IPS-15b (cell line): ENCODE results near the gene CCT6B.
"Not testable (repeated sequence)": the region's sequence is repeated elsewhere in the genome, so short reads cannot be mapped to it uniquely, and the experiment has no call there.

Experiments
- H3K27me3 ChIP-seq: one replicate; pipeline ENCODE4 v1.6.1; 2013; ENCODE audit warnings: low read length; ENCODE audit not compliant: control insufficient read depth, insufficient read depth
- H3K36me3 ChIP-seq: one replicate; pipeline ENCODE4 v1.6.1; 2013; ENCODE audit warnings: low read length; ENCODE audit not compliant: control insufficient read depth, insufficient read depth
- H3K4me1 ChIP-seq: one replicate; pipeline ENCODE4 v1.6.1; 2013; ENCODE audit warnings: mild to moderate bottlenecking, low read length; ENCODE audit not compliant: control insufficient read depth, insufficient read depth
- H3K4me3 ChIP-seq: one replicate; pipeline ENCODE4 v1.5.1; 2013; ENCODE audit warnings: low read depth, low read length
- H3K9ac ChIP-seq: one replicate; pipeline ENCODE4 v1.6.1; 2013; ENCODE audit warnings: low read depth, mild to moderate bottlenecking, low read length
- H3K9me3 ChIP-seq: one replicate; pipeline ENCODE4 v1.6.1; 2013; ENCODE audit warnings: mild to moderate bottlenecking, low read length; ENCODE audit not compliant: control insufficient read depth, insufficient read depth

The CCT6B gene

GRCh38 chr17:34979153-34979552, 17.9 kb upstream of the CCT6B start:
- Histone ChIP-seq H3K9me3 (no peaks in the 10 kb centered on the region), H3K9ac (no peak overlapping the region), H3K4me3 (no peak overlapping the region), H3K36me3 (no peaks in the 10 kb centered on the region), H3K27me3 (no peaks in the 10 kb centered on the region), H3K4me1 (peaks cover 6% of the 10 kb centered on the region)

DNA sequence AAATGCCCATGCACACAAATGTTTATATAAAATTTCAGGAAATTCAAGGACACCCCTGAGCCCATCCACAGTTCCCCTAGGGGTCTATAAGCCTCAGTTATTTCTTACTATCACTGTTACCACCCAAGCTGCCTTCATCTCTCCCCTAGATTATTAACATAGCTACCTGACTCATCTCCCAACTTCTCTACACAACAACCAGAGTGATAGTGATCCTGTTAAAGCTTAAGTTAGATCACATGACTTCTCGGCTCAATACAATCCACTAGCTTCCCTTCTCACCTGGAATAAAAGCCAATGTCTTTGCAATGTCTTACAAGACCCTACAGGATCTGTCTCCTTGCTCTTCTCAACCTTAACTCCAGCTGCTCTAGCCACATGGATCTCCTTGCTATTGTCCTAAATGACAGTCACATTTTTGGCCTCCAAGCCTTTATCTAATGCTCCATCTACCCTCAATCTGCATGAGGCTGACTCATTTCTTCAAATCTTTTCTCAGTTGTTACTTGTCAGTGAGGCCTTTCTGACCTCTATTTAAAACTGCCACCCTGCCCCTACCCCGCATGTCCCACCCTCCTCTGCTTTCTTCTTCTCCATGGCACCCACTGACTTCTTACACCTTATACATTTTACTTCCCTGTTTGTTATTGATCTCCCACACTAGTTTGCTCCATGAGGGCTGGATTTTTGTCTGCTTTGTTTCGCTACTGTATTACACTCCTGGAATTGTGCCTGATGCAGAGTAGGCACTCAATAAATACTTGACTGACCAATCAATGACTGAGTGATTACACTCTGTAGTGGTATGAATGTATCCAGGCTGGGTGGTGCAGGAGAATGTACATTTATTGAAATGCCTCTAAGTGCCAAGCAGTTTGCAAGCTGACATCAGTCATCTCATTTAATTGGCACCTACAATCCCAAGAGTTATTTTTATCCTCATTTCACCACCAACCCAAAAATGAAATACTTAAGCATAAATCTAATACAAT, 13.8 kb upstream of the CCT6B start:
- Histone ChIP-seq H3K4me1 (no peaks in the 10 kb centered on the region), H3K27me3 (no peaks in the 10 kb centered on the region), H3K9me3 (no peaks in the 10 kb centered on the region), H3K9ac (no peak overlapping the region), H3K36me3 (no peaks in the 10 kb centered on the region), H3K4me3 (no peak overlapping the region)

DNA sequence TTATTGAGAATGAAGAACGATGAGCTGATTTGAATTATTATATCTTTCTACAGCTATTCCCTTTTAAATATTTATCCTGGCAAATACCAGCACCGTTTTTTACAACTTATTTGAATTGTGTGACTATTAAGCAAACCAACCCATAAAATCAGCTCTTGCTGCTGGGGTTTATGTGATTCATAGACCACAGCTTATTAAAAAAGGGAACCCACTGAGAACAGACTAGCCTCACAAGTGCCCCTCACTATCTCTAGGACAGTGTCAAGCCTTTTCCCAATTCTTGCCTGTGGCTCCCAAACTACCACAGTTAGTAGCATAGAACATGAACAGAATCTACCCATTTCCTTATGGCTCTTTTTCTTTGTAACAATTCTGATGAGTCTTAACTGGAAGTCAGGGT, 12.9 kb upstream of the CCT6B start:
- Histone ChIP-seq H3K27me3 (no peaks in the 10 kb centered on the region), H3K9ac (no peak overlapping the region), H3K4me1 (no peaks in the 10 kb centered on the region), H3K4me3 (no peak overlapping the region), H3K36me3 (no peaks in the 10 kb centered on the region), H3K9me3 (no peaks in the 10 kb centered on the region)

DNA sequence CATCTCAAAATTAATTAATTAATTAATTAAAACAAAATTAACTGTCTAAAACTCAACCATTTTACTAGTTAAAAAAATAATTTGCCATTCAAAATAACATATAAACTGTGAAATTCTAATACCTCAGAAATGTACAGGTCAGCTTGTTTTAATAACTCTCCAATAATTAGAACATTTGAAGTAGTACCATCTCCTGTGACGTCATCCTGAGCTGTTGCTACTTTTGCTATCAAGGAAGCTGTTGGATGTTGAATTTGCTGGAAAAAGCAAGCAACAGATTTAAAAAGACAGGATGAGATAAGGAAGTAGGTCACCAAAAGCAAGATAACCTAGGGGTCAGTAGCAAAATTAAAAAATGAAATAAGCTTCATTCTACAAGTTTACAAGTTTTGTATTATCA, 2.8 kb downstream of the CCT6B start:
- no peak overlapping the region for H3K4me3 ChIP-seq
- no peaks in the 10 kb centered on the region for H3K36me3 ChIP-seq
- H3K9me3 ChIP-seq, result no peaks in the 10 kb centered on the region
- H3K4me1 ChIP-seq, result no peaks in the 10 kb centered on the region
- peaks cover 3% of the 10 kb centered on the region for H3K27me3 ChIP-seq
- no peak overlapping the region for H3K9ac ChIP-seq

GRCh38 chr17:34950780-34951179, 10.5 kb downstream of the CCT6B start:
- H3K27me3 ChIP-seq, H3K36me3 ChIP-seq, H3K4me1 ChIP-seq, H3K9ac ChIP-seq, H3K4me3 ChIP-seq, H3K9me3 ChIP-seq: not testable (repeated sequence)

GRCh38 chr17:34930283-34930682, 31.0 kb downstream of the CCT6B start:
- Histone ChIP-seq H3K27me3 (no peaks in the 10 kb centered on the region), H3K4me3 (no peak overlapping the region), H3K9me3 (no peaks in the 10 kb centered on the region), H3K4me1 (no peaks in the 10 kb centered on the region), H3K9ac (no peak overlapping the region), H3K36me3 (no peaks in the 10 kb centered on the region)

DNA sequence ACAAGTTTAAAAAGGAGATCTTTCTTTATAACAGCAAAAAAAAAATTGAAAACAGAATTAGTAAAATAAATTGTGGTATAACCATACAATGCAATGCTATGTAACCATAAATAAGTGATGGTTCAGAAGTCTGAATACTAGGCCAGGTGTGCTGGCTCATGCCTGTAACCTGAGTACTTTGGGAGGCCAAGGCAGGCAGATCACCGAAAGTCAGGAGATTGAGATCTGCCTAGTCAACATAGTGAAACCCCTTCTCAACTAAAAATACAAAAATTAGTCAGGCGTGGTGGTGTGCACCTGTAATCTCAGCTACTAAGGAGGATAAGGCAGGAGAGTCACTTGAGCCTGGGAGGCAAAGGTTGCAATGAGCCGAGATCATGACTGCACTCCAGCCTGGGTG, 34.6 kb downstream of the CCT6B start:
- no peaks in the 10 kb centered on the region for H3K9me3 ChIP-seq
- no peak overlapping the region for H3K9ac ChIP-seq
- no peaks in the 10 kb centered on the region for H3K27me3 ChIP-seq
- H3K36me3 ChIP-seq, result no peaks in the 10 kb centered on the region
- no peaks in the 10 kb centered on the region for H3K4me1 ChIP-seq
- no peak overlapping the region for H3K4me3 ChIP-seq

- Histone ChIP-seq H3K4me3 (no peak overlapping the region), H3K36me3 (no peaks in the 10 kb centered on the region), H3K27me3 (no peaks in the 10 kb centered on the region), H3K9ac (no peak overlapping the region), H3K9me3 (no peaks in the 10 kb centered on the region), H3K4me1 (no peaks in the 10 kb centered on the region)
These were observed 40.6 kb downstream of the CCT6B start for GRCh38 chr17:34920676-34921075.

- Histone ChIP-seq H3K9ac (no peak overlapping the region), H3K4me1 (no peaks in the 10 kb centered on the region), H3K4me3 (no peak overlapping the region), H3K36me3 (no peaks in the 10 kb centered on the region), H3K27me3 (no peaks in the 10 kb centered on the region), H3K9me3 (no peaks in the 10 kb centered on the region)
These were observed 43.9 kb downstream of the CCT6B start for GRCh38 chr17:34917381-34917780.

- H3K36me3 ChIP-seq, result no peaks in the 10 kb centered on the region
- H3K9me3 ChIP-seq, result no peaks in the 10 kb centered on the region
- H3K9ac ChIP-seq, result no peak overlapping the region
- no peak overlapping the region for H3K4me3 ChIP-seq
- H3K27me3 ChIP-seq, result no peaks in the 10 kb centered on the region
- H3K4me1 ChIP-seq, result no peaks in the 10 kb centered on the region
These were observed 45.1 kb downstream of the CCT6B start for GRCh38 chr17:34916120-34916519.

GRCh38 chr17:34913001-34913400, 48.3 kb downstream of the CCT6B start:
- no peaks in the 10 kb centered on the region for H3K9me3 ChIP-seq
- H3K4me1 ChIP-seq, result no peaks in the 10 kb centered on the region
- H3K9ac ChIP-seq, result no peak overlapping the region
- no peaks in the 10 kb centered on the region for H3K27me3 ChIP-seq
- no peak overlapping the region for H3K4me3 ChIP-seq
- no peaks in the 10 kb centered on the region for H3K36me3 ChIP-seq

DNA sequence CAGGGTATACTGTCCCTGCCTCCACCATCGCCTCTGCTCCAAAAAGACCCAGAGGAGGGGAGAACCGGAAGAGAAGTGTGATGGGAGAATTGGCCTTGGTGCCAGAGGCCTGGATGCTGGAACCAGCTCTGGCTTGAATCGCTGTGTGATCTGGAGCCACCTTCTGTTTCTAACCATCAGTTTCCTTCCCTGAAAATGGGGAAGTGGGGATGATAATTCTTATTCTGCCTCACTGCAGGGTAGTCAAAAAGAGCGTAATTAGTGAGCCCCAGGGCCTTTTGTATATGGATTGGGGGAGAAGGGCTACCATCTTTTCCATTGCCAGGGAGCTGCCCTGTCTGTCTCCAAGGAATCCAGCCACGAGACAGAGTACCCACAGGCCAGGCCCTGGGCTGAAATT, 52.2 kb downstream of the CCT6B start:
- Histone ChIP-seq H3K36me3 (no peaks in the 10 kb centered on the region), H3K4me3 (no peak overlapping the region), H3K27me3 (no peaks in the 10 kb centered on the region), H3K9ac (no peak overlapping the region), H3K9me3 (no peaks in the 10 kb centered on the region), H3K4me1 (no peaks in the 10 kb centered on the region)
